ENCODE data around the gene KHNYN. TPM values are rescaled to one million over a fixed set of nuclear protein-coding genes. Genes with fewer than 3 reads are reported as not detected.

KHNYN gene
- total and polyA plus RNA-seq, 2 experiments from 2014 or later, result 2.7 to 28.1 TPM

GRCh38 chr14:24411443-24412389, 18.0 kb upstream of the KHNYN start (continued):
- TF ChIP-seq REST (IDR thresholded peaks at IDR 0.05; ENCODE audit: unreplicated experiment), result no peak
- no peak for TF ChIP-seq STAT1 (IDR thresholded peaks at IDR 0.05; ENCODE audit: unreplicated experiment)
- TF ChIP-seq ETS1 (IDR thresholded peaks at IDR 0.05), result no peak
- no peak for TF ChIP-seq NANOG (IDR thresholded peaks at IDR 0.05; ENCODE audit: borderline replicate concordance)
- no peak for TF ChIP-seq POLR2AphosphoS5 (IDR thresholded peaks at IDR 0.05; ENCODE audit: low read depth)

- Histone ChIP-seq H3K36me3 (ENCODE audit: insufficient read depth) (no peaks in the 10 kb centered on the region), H3F3A (replicated peaks; ENCODE audit: low read depth) (no peaks in the 10 kb centered on the region), H4K20me1 (replicated peaks; ENCODE audit: insufficient read depth) (no peaks in the 10 kb centered on the region), H3K27ac (ENCODE audit: low read depth) (no peak overlapping the region), H3K4me2 (no peak overlapping the region), H2AFZ (no peak overlapping the region), H3K4me1 (ENCODE audit: insufficient read depth) (no peaks in the 10 kb centered on the region), H3K27me3 (ENCODE audit: insufficient read depth) (no peaks in the 10 kb centered on the region), H3K9me2 (ENCODE audit: insufficient read depth) (no peaks in the 10 kb centered on the region), H3K79me2 (replicated peaks; ENCODE audit: insufficient read depth) (no peaks in the 10 kb centered on the region), H3K4me3 (no peak overlapping the region)
- peaks cover 2% of the 10 kb centered on the region; the same call in 1 of the 3 replicates for H3K9me3 Mint-ChIP-seq
- ATAC-seq (no peak), DNase-seq (ENCODE audit: low spot score) (no peak)
- H3K27me3 Mint-ChIP-seq (ENCODE audit: insufficient read depth, low read depth, poor library complexity), result peaks cover 8% of the 10 kb centered on the region
- no peak overlapping the region for H3K4me3 Mint-ChIP-seq
- H3K27ac Mint-ChIP-seq, result no peak overlapping the region
- H3K36me3 Mint-ChIP-seq (ENCODE audit: low read depth), result peaks cover 5% of the 10 kb centered on the region; the same call in 1 of the 3 replicates
- H3K4me1 Mint-ChIP-seq, result peaks cover 2% of the 10 kb centered on the region; the same call in 1 of the 3 replicates
- TF ChIP-seq EZH2 (IDR thresholded peaks at IDR 0.05; ENCODE audit: low read depth, unreplicated experiment) (no peak), NANOG (IDR thresholded peaks at IDR 0.05; ENCODE audit: borderline replicate concordance) (no peak), REST (IDR thresholded peaks at IDR 0.05; ENCODE audit: unreplicated experiment) (no peak), ETS1 (IDR thresholded peaks at IDR 0.05) (no peak), ZNF331 (CRISPR knock-in tag; IDR thresholded peaks at IDR 0.05; ENCODE audit: low read depth) (no peak), CREB1 (CRISPR knock-in tag; IDR thresholded peaks at IDR 0.05; ENCODE audit: low read depth) (no peak), JUNB (IDR thresholded peaks at IDR 0.05; ENCODE audit: unreplicated experiment) (no peak), POLR2AphosphoS5 (IDR thresholded peaks at IDR 0.05; ENCODE audit: low read depth) (no peak), CTCF (conservative IDR thresholded peaks at IDR 0.05; ENCODE audit: low read depth in 2 of 2) (no peak), EZH2phosphoT487 (IDR thresholded peaks at IDR 0.05; ENCODE audit: unreplicated experiment) (no peak)
These were observed 15.7 kb upstream of the KHNYN start for GRCh38 chr14:24414077-24414476.
